GM12891 (cell line): ENCODE data around the gene OR1M1.

ENCODE experiments used
- DNase-seq: peaks from one replicate; pipeline ENCODE4 v3.0.0; 2011; ENCODE audit warnings: low spot score; ENCODE audit not compliant: insufficient read length
- FAIRE-seq: peaks from 2 replicates; lab custom pipeline; 2011; peaks lifted over from hg19 to GRCh38; lab: Jason Lieb, UNC
- PAX5 ChIP-seq: IDR thresholded peaks from 2 replicates; pipeline ENCODE4 v1.6.1; 2011; ENCODE audit warnings: low read length, moderate library complexity, mild to moderate bottlenecking; ENCODE audit not compliant: insufficient read depth, severe bottlenecking
- POLR2A ChIP-seq: IDR thresholded peaks from 2 replicates; pipeline ENCODE4 v1.6.1; 2011; ENCODE audit warnings: low read depth, low read length, control low read depth
- POLR2AphosphoS5 ChIP-seq: IDR thresholded peaks from 2 replicates; pipeline ENCODE4 v1.6.1; 2011; ENCODE audit warnings: low read depth, low read length, control low read depth
- POU2F2 ChIP-seq: IDR thresholded peaks from 2 replicates; pipeline ENCODE4 v1.6.1; 2011; ENCODE audit warnings: low read depth, mild to moderate bottlenecking, control low read depth, low read length, moderate library complexity
- SPI1 ChIP-seq: IDR thresholded peaks from 2 replicates; pipeline ENCODE4 v1.6.1; 2011; ENCODE audit warnings: low read depth, low read length, control low read depth
- TAF1 ChIP-seq: IDR thresholded peaks from 2 replicates; pipeline ENCODE4 v1.6.1; 2011; ENCODE audit warnings: low read depth, low read length, control low read depth

The OR1M1 gene

DNA sequence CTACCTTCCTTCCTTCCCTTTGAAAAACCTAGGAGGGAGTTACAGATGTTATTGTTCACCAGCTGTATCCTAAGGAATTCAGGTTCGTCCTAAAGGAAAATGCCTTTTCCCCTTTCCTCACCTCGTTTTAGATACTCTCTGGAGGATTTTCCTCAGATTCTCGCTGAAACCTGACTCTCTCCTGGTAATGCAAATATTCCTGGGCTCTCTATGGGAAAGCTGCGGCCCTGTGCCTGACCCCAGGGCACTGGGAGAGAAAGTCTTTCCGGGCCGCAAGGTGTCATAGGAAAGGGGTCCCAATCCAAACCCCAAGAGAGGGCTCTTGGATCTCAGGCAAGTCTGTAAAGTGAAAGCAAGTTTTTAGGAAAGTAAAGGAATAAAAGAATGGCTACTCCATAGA, 13.1 kb upstream of the OR1M1 start:
- TF ChIP-seq POU2F2 (no peak), POLR2A (no peak), SPI1 (no peak), POLR2AphosphoS5 (no peak), TAF1 (no peak), PAX5 (no peak)
- FAIRE-seq (no peak), DNase-seq (no peak)

DNA sequence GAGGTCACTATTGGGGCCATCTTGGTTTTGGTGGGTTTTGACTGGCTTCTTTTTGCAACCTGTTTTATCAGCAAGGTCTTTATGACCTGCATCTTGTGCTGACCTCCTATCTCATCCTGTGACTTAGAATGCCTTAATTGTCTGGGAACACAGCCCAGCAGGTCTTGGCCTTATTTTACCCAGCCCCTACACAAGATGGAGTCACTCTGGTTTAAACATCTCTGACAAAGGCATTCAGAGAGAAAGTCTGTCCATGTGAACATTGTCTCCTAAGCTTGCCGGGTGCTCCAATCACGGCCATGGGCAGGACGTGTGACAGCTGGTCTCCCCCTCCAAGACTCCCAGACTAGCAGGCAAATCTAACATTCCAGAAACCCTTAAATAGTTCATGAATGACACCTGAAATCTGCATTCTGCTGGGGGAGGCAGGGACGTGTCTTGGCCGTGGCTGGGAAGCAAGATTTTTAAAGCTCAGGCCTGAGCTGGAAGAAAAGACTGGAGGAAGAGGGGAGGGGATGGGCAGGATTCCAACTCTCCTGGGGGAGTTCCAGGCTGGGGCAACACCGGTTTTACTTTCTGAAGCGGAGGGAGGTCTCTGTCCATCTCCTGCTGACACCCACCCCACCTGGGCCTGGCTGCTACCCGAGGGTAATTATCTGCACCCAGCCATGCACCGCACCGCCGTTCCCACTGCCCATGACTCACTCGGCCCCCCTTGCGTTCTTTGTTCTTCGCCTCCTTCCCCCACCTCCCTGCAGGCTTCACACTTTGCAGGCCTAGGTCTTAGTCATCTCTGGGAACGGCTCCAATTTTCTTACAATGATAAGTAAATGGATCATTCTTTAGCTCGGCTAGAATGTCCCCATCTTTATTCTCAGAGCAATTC, 11.6 kb upstream of the OR1M1 start:
- FAIRE-seq (no peak), DNase-seq (no peak)
- TF ChIP-seq PAX5: no peak
- no peak for TF ChIP-seq POU2F2
- no peak for TF ChIP-seq TAF1
- no peak for TF ChIP-seq SPI1
- no peak for TF ChIP-seq POLR2A
- TF ChIP-seq POLR2AphosphoS5: no peak

GRCh38 chr19:9076901-9077300, 10.0 kb upstream of the OR1M1 start:
- FAIRE-seq (no peak), DNase-seq (no peak)
- TF ChIP-seq SPI1: no peak
- no peak for TF ChIP-seq PAX5
- no peak for TF ChIP-seq POU2F2
- no peak for TF ChIP-seq TAF1
- no peak for TF ChIP-seq POLR2A
- no peak for TF ChIP-seq POLR2AphosphoS5

GRCh38 chr19:9078651-9079050, 8.2 kb upstream of the OR1M1 start:
- FAIRE-seq (no peak), DNase-seq (no peak)
- TF ChIP-seq PAX5 (no peak), POLR2A (no peak), SPI1 (no peak), POLR2AphosphoS5 (no peak), TAF1 (no peak), POU2F2 (no peak)

- no peak for TF ChIP-seq POU2F2
- no peak for TF ChIP-seq POLR2A
- TF ChIP-seq SPI1: no peak
- TF ChIP-seq TAF1: no peak
- TF ChIP-seq POLR2AphosphoS5: no peak
- no peak for TF ChIP-seq PAX5
Observed at GRCh38 chr19:9107375-9107774, 20.5 kb downstream of the OR1M1 start, which contains the start of gene OR7G2. Gene OR7G2, minus strand, starts transcription at chr19:9107475. Its CDS starts 4,232 bp downstream, at chr19:9103243.

GRCh38 chr19:9109959-9110358, 23.1 kb downstream of the OR1M1 start:
- FAIRE-seq (no peak), DNase-seq (no peak)
- TF ChIP-seq TAF1 (no peak), POU2F2 (no peak), POLR2AphosphoS5 (no peak), PAX5 (no peak), POLR2A (no peak), SPI1 (no peak)

More at GRCh38 chr19:9107375-9107774, 20.5 kb downstream of the OR1M1 start, which contains the start of gene OR7G2:
- DNase-seq: no peak
- FAIRE-seq: no peak

DNA sequence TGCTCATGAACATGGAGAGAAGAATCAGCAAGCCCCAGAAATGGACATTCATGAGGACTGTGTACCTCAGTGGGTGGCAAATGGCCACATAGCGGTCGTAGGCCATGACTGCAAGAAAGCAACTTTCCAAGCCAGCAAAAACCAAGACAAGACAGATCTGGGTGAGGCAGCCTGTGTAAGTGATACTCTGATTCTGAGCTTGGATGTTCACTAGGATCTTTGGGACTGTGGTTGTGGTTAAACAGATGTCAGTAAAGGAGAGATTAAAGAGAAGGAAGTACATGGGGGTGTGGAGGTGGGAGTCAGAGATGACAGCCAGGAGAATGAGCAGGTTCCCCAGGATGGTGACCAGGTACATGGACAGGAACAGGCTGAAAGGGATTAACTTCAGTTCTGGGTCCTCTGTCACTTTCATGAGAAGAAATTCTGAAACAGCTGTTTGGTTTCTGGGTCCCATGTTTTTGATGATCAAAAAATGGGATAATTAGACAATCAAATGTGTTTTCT, 28.5 kb downstream of the OR1M1 start, which contains the start of gene OR7G1:
Gene OR7G1, minus strand, starts transcription at position 457 of the 507 bp plus-strand sequence. Its CDS starts 0 bp downstream, at position 457.
- FAIRE-seq (no peak), DNase-seq (no peak)
- no peak for TF ChIP-seq POLR2AphosphoS5
- TF ChIP-seq PAX5: no peak
- TF ChIP-seq SPI1: no peak
- TF ChIP-seq POLR2A: no peak
- TF ChIP-seq POU2F2: no peak
- TF ChIP-seq TAF1: no peak

DNA sequence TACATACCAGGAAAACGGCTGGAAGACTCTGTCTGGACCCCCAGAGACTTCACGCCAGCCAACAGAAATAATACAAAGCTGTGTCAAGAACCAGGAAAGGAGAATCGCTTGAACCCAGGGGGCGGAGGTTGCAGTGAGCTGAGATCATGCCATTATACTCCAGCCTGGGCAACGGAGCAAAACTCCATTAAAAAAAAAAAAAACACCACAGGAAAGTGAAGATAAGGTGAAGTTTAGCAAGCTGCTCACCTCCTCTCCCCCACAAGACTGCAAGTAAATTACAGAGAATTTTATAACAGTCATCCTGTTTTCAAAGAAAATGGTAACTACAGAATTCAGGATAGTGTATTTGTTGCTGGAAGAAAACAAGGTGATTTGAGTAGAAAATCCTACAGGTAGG, 29.7 kb downstream of the OR1M1 start:
- no peak for FAIRE-seq

DNA sequence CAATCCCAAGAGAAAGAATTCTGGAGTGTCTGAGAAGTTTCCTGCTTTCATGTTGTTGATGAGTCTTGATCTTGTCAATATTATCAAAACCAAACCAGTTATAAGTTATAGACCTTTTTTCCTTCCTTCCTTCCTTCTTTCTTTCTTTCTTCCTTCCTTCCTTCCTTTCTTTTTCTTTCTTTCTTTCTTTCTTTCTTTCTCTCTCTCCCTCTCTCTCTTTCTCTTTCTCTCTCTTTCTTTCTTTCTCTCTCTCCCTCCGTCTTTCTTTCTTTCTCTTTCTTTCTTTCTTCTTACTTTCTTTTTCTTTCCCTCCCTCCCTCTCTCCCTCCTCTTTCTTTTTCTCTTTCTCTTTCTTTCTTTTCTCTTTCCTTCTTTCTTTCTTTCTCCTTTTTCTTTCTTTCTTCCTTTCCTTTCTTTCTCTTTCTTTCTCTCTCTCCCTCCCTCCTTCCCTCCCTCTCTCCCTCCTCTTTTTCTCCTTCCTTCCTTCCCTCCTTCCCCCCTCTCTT, 40.1 kb downstream of the OR1M1 start, which contains the start of gene OR7G3:
Gene OR7G3, minus strand, starts transcription at position 51 of the 506 bp plus-strand sequence. Its CDS starts 0 bp downstream, at position 51.
- TF ChIP-seq PAX5 (no peak), TAF1 (no peak)
- FAIRE-seq: no peak

More for the DNA sequence above, 29.7 kb downstream of the OR1M1 start:
- TF ChIP-seq SPI1: no peak
- no peak for TF ChIP-seq TAF1
- no peak for TF ChIP-seq POLR2A
- no peak for TF ChIP-seq POU2F2
- TF ChIP-seq POLR2AphosphoS5: no peak
- no peak for TF ChIP-seq PAX5
- DNase-seq: no peak

More for the DNA sequence above, 40.1 kb downstream of the OR1M1 start, which contains the start of gene OR7G3:
- DNase-seq: no peak
